Sigmoid colon (tissue), 4 donors: ENCODE measurements around the gene LENG9.

Experiments used
- EP300 ChIP-seq, 4 donors: sonication (generic); formaldehyde crosslinking; IDR thresholded peaks; one replicate each; pipeline ENCODE4 v1.6.1; 2017; ENCODE audit warnings: antibody characterized with exemption in 4 of 4
- POLR2A ChIP-seq, 2 donors: fragments of 450-650 bp; IDR thresholded peaks; one replicate each; pipeline ENCODE4 v1.6.1; 2016; ENCODE audit warnings: antibody characterized with exemption in 2 of 2, mild to moderate bottlenecking in 2 of 2, moderate library complexity in 2 of 2
- POLR2AphosphoS5 ChIP-seq, 4 donors: sonication (generic); formaldehyde crosslinking; IDR thresholded peaks; one replicate each; pipeline ENCODE4 v1.6.1; 2017; ENCODE audit warnings: antibody characterized with exemption in 4 of 4
- TF ChIP-seq, protein P1 (sequence below), 4 experiments: fragments of 450-650 bp in 3 of 4; fragments of 200-600 bp in 1 of 4; IDR thresholded peaks; one replicate each; pipeline ENCODE4 v1.5.1; 2016 to 2019; ENCODE audit warnings: antibody characterized with exemption in 4 of 4, mild to moderate bottlenecking in 3 of 4, moderate library complexity in 2 of 4

DNA sequence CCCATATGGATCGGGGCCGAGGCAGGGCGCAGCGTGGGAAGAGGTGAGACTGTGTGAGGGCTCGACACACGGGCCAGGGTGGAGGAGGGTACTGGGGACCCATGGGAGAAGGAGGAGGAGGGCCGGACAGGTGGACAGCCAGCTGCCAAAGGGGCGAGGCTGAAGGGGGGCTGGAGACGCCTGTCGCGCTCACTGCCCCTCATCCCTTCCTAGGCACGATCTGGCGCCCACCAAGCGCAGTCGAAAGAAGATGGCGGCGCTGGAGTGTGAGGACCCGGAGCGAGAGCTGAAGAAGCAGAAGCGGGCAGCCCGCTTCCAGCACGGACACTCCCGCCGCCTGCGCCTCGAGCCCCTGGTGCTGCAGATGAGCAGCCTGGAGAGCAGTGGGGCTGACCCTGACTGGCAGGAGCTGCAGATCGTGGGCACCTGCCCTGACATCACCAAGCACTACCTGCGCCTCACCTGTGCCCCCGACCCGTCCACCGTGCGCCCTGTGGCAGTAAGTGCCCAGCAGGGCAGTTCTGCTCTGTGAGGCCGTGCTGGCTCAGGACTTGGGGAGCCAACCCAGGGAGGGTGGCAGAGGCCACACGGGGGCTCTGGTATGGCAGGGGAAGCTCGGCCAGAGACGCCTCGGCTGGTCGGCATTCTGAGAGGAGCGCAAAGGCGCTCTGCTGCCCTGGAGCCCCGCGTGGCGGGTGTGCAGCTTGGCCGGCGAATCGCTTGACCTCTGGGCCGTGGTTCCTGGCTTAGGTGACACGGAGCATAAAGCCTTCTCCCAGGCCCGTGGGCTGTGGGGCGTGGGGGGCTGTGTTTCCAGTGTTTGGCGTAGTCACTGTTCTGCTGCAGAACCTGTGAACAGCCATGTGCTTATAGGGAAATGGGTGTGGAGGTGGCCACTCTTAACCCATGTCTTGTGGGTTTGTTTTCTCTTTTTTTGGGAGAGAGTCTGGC lies 6.9 kb downstream of the LENG9 start:
- TF ChIP-seq EP300 (IDR thresholded peaks at IDR 0.05) (no peak), POLR2A (IDR thresholded peaks at IDR 0.05) (no peak), POLR2AphosphoS5 (IDR thresholded peaks at IDR 0.05) (no peak)
- TF ChIP-seq, protein P1, sequence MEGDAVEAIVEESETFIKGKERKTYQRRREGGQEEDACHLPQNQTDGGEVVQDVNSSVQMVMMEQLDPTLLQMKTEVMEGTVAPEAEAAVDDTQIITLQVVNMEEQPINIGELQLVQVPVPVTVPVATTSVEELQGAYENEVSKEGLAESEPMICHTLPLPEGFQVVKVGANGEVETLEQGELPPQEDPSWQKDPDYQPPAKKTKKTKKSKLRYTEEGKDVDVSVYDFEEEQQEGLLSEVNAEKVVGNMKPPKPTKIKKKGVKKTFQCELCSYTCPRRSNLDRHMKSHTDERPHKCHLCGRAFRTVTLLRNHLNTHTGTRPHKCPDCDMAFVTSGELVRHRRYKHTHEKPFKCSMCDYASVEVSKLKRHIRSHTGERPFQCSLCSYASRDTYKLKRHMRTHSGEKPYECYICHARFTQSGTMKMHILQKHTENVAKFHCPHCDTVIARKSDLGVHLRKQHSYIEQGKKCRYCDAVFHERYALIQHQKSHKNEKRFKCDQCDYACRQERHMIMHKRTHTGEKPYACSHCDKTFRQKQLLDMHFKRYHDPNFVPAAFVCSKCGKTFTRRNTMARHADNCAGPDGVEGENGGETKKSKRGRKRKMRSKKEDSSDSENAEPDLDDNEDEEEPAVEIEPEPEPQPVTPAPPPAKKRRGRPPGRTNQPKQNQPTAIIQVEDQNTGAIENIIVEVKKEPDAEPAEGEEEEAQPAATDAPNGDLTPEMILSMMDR (IDR thresholded peaks at IDR 0.05): no peak
